Measurements from ENCODE around the gene SLC41A1. TPM values are rescaled to one million over a fixed set of nuclear protein-coding genes. Genes with fewer than 3 reads are reported as not detected.
"Not testable (repeated sequence)": the region's sequence is repeated elsewhere in the genome, so short reads cannot be mapped to it uniquely, and the experiment has no call there.

The SLC41A1 gene
- polyA plus RNA-seq (ENCODE audit: insufficient read length) = 30.5 TPM

DNA sequence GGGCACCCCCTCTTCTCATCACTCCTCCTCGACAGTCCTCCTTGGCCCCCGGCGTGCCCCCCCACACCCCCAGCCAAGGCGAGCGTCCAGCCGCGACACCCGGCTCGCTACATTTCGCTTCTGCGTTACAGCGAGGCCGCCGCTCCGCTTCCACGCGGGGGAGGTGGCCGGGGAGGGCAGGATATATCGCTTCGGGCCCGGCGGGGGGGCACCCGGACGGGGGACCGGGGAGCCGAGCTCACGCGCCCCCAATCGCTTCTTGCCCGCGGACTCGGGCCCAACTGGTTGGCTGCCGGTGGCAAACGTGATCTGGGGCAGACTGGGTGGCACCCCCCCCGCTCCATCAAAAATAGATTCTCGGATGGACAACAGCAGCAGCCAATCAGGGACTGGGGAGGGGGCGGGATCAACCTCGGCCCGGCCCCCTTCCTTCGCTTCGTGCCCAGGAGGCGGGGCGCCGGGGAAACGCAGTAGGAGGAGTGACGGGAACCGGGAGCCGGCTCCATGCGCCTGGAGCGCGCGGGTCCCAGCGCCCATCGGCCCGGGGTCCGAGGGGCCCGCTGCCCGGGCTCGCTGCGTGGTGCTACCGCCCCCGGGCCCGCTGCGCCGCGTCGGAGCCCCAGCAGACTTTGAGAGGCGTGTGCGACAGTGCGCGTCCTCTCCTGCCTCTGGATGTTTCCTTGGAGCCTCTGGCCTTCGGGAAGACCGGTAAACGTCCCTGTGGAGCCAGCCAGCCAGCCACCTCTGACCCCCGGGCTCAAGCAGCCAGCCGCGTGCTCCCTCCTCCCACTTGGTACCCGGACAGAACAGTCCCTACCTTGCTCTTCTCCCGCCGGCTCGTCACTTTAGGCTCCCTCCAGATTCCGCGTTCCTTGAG, at the start of gene SLC41A1:
Gene SLC41A1, minus strand, starts transcription at position 321 of the 877 bp plus-strand sequence. CDS start 2,757 bp downstream, outside the sequence.
- peak; percentile 52 for DNase-seq (ENCODE audit: low read depth)

DNA sequence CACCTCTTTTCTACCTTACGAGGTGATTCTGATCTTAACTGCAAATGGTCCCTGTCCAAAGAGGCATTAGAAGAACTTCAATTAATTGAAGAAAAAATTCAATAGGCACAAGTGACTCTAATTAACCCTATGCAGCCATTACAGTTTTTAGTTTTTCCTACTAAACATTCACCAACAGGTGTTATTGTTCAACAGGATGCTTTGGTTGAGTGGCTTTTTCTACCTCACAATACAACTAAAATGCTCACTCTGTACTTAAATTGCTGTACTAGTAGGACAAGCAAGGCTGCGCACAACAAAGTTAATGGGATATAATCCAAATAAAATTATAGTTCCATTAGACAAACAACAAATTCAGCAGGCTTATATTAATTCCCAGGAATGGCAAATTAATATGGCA, 48.5 kb upstream of the SLC41A1 start:
- DNase-seq (ENCODE audit: low read depth) = no peak

DNA sequence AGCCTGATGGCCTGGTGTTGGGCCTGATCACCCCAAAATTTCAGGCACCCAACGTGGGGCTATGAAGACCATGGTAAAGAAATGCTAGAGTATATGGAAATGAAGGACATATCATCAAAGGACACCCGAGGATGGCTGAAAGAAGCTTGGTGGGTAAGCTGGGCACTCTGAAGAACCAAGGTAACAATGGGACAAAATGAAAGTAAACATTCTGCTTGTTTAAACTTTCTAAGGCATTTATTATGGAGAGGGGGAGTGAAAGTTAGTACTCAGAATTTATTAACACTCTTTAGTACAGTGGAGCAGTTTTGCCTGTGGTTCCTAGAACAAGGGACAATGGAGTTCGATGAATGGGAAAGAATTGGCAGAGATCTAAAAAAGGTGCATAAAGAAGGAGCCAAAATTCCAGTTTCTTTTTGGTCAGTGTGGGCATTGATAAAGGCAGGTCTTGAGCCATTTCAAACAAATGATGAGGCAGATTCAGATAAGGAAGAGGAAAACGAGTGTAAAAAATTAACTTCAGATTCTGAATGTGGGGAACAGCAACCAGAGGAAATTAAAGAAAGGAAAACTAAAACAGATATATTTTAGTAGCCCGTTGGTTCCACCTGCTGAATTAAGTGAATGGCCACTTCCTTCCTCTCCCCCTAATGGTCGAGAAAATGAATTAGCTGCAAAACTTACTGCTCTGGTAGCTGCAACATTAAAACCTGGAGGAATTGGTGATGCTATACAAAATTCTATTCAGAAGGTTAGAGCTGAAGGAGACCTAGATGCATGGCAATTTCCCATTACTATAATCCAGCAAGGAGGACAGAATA, 45.4 kb upstream of the SLC41A1 start:
- no peak for DNase-seq (ENCODE audit: low read depth)

DNA sequence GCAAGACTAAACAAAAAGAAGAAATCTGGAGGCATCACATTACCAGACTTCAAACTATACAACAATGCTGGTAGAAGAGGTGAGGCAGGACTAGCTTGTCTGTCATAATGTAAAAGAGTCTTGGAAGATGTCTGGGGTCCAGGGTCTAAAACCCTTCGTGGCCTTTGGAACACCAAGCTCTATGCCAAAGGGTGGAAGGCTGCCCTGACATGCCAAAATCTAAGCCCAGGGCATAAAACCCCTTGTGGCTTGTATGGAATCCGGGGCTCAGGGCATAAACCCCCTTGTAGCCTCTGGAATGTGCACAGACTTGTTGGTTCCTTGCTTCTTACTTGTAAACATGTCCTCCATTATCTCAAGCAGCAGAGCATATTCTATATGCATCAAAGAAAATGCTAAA, 44.5 kb upstream of the SLC41A1 start:
- DNase-seq (ENCODE audit: low read depth) = not testable (repeated sequence)

DNA sequence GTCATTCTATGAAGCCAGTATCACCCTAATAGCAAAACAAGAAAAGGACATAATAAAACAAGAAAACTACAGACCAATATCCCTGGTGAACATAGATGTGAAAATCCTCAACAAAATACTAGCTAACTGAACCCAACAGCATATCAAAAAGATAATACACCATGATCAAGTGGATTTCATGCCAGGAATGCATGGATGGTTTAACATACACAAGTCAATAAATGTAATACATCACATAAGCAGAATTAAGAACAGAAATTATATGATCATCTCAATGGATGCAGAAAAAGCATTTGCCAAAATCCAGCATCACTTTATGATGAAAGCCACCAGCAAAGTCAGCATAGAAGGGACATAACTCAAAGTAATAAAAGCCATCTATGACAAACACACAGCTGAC, 43.4 kb upstream of the SLC41A1 start:
- no peak for DNase-seq (ENCODE audit: low read depth)

DNA sequence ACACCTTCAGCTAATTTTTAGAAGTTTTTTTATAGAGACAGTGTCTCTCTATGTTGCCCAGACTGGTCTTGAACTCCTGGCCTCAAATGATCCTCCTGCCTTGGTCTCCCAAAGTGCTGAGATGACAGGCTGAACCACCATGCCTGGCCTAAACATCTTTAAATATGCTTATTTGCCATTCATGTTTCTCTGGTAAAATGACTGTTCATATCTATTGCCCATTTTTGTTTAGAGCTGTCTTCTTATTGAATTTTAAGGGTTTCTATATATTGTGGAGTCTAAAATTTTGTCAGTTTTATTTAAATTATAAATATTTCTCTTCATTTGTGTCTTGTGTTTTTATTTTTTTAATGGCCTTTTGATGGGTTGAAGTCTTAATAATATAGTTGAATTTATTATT, 40.0 kb upstream of the SLC41A1 start:
- DNase-seq (ENCODE audit: low read depth) = no peak

DNA sequence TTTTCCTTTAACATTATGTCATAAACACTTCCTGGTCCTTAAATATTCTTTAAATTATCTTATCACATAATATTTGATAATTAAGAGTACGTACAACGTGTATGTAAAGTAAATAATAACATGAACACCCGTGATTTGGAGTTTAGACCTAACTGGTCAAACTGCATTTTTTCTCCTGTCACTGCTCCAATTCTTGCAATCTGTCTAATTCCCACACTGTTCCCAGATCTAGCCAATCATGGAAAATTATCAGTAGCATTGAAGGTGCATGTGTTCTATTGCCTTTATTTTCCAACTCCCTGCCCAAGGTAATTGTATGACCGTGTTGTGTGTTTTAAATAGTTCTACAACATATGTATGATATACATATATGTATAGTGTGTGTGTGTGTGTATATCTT, 39.0 kb upstream of the SLC41A1 start:
- no peak for DNase-seq (ENCODE audit: low read depth)

DNA sequence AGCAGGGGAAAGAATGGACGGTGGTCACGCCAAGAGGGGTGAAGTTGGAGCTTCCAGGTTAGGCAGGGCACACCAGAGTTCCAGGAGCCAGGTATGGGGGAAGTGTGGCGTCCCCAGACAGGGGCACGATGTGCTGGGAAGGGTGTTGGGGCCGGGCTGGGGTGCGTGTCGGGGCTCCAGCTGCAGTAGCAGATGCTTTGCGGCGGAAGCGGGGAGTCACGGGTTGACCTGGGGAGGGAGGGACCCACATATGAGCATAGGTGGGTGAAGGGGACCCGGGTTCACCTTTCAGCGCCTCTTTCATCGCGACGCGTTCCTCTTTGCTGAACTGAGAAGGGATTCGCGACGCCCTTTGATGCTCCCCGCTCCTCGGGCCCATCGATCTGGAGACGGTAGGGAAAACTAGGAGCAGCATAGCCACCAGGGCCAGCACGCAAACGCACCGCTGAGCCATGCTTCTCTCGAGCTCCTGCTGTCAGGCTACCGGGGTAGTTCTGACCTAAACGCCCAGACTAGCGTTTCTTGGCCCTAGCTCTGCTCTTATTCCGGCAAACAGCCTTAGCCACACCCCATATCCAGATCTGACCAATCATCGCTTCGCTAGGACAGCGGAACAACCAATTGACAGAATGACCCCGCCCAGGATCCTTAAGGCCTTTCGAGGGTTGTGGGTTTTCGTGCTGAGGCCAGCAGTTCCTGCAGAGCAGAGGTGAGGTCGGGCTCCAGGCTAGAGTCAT, 36.8 kb upstream of the SLC41A1 start, which contains the start of gene PM20D1:
Gene PM20D1, minus strand, starts transcription at position 514 of the 737 bp plus-strand sequence. Its CDS starts 60 bp downstream, at position 454.
- peak; percentile 83 for DNase-seq (ENCODE audit: low read depth)

DNA sequence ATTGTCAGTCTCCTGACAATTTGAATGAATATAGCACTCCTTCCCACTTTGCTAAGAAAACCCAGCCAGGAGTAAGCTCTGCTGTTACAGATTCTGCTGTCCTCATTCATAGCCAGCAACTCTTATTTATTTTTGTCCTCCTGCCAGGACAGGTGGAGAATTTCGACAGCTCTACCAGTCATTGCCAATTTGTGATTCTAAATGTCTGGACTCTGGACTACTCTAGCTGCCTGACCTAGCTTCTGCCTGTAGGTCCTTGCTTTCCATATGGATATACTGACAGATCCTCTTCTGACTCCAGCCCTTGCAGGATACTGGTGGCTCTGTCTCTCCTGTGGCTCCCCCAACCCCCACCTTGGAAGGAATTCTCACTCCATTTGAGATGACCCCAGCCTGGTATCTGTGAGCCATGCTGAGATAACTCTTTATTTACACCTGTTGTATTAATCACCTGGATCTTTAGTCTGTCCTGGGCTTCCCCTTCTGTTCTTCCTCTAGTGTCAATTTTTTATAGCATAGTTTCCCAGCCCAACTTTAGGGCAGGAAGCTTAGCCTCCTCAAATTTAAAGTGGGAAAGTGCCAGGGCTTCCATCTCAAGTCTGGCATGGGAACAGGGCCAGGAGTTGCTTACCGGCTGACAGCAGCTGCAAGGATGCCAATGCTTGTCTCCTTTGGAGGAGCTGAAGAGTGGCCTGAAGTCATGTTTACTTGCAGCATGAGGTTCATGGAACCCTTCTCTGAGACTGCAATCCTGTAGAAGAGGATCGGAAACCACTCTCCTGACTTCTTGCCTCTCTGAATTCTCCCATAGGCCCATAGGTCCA, 30.2 kb upstream of the SLC41A1 start:
- DNase-seq (ENCODE audit: low read depth) = no peak

DNA sequence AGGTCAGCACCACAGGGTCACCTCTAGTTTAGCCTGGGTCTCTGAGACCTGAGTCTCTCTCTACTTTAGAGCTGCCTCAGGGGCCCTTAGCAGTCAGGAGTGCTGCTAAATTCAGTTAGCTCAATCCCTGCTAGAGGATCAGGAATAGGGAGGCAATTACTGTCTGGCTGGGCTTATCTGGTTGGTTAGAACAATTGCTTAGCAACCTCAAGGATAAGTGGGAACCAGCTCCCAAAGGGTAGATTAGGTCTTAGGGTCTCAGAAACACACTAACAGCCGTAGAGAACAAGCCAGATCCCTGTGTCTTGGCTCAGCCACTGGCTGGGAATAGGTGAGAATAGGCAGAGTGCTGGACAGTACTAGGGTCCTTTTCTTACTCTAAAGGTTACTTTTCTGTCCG, 29.2 kb upstream of the SLC41A1 start:
- no peak for DNase-seq (ENCODE audit: low read depth)

DNA sequence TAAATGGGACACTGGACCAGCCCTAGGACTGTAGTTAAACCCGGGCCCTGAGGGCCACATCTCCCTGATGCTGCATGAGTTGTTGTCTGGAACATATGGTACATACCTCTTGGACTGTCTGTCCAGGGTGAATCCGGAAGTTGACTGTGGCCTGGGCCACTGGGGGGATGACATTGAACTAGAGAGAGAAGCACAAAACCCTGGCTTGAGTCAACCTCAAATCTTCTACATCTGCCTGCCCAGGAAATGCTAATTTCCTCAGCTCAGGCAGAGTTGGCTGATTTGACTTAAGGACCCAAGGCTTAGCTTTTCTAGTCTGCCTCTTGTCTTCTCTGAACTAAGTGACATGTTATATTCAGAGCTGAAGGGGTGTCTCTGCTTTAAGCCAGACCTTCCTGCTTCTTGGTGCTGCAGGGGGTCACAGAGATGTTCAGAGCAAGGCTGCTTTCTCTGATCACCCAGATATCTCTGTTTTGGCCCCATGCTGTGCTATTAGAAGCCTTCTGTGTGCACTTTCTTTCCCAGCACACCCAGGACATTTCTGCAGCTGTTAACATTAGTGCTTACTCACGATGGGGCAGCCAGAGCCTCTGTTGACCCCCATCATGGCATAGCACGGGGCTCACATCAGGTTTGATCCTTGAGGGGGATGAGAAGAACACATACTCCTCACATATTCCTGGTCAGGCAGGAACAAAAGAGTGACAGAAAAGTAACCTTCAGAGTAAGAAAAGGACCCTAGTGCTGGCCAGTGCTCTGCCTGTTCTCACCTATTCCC, 27.3 kb upstream of the SLC41A1 start:
- no peak for DNase-seq (ENCODE audit: low read depth)

DNA sequence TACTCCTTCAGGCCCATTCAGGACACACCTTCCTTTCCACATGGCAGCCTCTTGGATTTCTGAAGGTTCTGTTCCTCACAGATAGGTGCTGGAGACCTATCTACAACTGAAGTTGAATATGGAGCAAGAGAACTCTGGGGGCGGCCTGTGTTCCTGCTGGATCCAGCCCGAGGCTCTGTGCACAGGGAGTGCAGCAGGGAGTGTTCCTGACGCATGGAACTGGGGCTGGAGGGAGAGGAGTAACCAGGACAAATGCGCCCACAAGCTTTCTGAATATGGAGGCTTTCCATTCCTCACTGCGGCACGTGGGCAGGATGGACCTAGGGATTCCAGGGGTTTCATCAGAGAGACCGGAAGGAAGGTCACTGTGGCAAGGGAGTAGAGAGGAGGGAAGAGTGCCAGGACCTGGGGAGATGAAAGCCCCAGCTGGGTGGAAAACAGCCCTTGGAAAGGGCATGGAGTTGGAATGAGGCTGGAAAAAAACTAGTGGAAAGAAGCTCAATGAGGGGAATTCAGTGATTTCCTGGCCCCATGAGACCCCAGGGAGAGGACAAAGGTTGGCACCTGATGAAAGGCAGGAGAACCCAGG, 24.5 kb upstream of the SLC41A1 start:
- no peak for DNase-seq (ENCODE audit: low read depth)

DNA sequence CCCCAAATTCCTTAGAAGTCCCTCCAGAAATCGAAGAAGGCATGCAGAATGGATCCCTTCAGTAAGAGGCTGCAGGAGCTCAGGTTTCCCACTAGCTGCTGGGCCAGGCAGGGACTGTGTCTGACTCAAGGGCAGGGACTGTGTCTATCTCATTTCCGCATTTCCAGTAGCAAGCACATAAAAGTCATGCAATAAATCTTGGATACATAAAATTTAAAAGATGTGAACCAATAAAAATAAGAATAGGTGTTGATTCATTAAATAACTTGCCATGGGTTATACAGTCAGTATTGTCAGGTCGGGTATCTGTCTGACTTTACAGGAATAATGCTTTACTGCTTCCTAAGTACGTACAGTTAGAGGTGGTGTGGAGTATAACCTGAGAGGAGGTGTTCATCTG, 21.8 kb upstream of the SLC41A1 start:
- DNase-seq (ENCODE audit: low read depth) = no peak

DNA sequence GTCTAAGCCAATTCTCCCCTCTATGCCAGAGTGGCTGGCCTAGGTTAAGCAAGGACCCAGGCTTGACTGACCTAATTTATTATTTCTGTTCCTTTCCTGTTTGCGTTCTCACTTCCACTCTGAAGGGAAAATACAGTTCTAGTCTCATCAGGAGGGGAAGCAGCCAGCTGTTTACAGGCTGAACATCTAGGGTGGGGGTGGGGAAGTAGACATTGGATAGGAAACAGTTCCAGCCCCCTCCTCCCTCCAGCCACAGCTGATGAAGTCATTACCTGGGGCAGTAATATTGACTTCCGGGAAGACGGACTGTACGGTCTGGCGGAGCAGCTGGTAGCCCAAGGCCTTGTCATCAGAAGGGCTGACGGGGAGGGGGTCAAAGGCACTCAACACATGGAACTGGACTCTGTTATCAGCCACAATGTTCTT, 19.3 kb upstream of the SLC41A1 start:
- DNase-seq (ENCODE audit: low read depth) = no peak

DNA sequence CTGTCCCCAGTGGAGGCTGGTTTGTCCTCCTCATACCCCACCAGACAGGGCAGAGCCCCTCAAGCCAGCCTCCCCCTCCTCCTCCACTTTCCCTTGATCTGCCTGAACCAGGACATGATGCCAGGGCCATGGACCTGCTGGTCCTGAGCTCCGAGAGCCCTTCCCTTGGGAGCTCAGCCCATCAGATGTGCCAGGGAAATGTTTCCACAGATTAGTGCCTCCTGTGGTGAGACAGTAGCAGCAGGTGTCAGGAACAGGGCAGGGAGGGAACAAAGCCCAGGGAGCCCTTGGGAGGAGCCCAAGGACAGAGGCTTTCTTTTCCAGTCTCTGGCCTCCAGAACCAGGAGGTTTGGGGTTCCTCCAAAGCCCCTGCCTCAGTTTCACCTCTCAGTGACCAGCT, 14.6 kb upstream of the SLC41A1 start:
- no peak for DNase-seq (ENCODE audit: low read depth)

DNA sequence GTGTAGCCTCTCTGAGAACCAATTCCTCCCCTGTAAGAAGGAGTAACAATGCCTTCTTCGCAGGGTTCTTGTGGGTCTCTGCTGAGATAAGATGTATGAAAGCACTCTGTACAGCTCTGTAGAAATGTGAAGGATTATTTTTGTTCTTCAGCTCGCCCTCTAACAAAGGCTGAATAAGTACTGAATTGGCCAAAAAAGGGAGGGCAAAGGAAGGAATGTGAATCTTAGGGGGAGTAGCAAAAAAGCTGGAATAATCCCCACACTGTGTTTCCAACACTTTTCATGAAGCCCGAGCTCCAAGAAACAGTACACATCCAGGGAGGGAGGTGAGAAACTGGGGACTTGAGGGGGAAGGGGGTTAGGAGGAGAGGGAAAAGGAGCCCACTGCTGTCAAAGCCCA, 14.0 kb upstream of the SLC41A1 start:
- no peak for DNase-seq (ENCODE audit: low read depth)

DNA sequence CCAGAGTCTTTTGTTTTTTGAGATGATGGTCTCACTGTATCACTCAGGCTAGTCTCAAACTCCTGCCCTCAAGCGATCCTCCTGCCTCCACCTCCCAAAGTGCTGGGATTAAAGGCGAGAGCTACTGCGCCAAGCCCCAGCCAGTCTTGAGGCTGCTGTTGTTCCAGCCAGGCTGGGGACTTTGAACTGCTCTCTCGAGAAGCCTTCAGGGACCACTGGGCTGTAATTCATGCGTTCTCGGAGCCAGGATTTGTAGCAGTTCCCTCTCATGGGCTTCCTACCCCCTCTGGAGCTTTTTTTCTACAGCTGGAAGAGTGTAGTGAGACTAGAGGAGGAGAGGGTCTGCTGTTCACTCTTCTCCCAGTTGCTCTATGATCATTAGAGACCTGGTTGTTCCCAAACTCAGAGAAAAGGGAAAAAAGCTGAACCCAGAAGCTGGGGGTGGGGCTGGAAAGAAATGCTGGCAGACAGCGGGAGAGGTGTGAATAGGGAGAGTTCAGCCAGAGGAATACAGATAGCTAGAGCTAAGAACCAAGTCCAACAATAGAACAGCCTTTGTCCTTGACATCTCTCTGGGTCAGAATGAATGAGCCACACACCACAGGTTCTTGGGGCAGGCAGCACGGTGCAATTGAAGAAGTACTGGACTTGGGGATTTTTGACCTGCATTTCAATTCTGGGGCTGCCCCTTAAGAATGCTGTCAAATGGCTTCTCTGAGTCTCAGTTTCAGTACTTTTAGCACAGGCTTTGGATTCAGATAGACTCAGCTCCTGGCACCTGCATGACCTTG, 13.2 kb upstream of the SLC41A1 start:
- DNase-seq (ENCODE audit: low read depth) = no peak

DNA sequence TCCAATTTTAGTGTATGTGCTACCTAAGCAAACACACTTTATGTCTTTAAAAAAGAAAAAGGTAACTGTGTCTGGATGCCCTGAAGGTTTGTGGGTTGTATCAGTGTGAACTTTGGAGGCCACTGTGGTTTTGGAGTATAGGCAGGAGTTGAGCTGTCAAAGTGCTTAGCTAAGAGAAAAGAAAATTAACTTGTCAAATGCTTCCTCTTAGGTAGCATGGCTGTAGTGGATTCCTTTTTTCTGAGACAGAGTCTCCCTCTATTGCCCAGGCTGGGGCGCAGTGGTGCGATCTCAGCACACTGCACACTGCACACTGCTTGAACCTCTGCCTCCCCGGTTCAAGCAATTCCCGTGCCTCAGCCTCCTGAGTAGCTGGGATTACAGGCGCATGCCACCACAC, 11.2 kb upstream of the SLC41A1 start:
- DNase-seq (ENCODE audit: low read depth) = no peak

DNA sequence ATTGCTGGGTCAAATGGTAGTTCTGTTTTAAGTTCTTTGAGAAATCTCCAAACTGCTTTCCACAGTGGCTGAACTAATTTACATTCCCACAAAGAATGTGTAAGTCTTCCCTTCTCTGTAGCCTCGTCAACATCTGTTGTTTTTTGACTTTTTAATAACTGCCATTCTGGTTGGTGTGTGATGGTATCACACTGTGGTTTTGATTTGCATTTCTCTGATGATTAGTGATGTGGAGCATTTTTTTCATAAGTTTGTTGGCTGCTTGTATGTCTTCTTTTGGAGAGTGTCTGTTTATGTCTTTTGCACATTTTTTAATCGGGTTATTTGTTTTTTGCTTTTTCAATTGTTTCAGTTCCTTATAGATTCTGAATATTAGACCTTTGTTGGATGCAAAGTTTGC, 10.3 kb upstream of the SLC41A1 start:
- not testable (repeated sequence) for DNase-seq (ENCODE audit: low read depth)
